NOMO-1 treated with dmso at 0.1 percent for 144 hours (cell line): ENCODE data around the gene PTGR1.
"Not testable (repeated sequence)": the region's sequence is repeated elsewhere in the genome, so short reads cannot be mapped to it uniquely, and the experiment has no call there.

Source experiments
- DNase-seq: peaks from one replicate; lab custom pipeline; 2025; ENCODE audit not compliant: unreplicated experiment; lab: John Stamatoyannopoulos, UW

Gene PTGR1

GRCh38 chr9:111613436-111614040 lies 14.1 kb upstream of the PTGR1 start:
- DNase-seq, result no peak

- no peak for DNase-seq
Measured at GRCh38 chr9:111610845-111611244, 11.4 kb upstream of the PTGR1 start.

GRCh38 chr9:111610149-111610548 lies 10.7 kb upstream of the PTGR1 start:
- DNase-seq, result no peak

- DNase-seq, result no peak
Measured at GRCh38 chr9:111605041-111605559, 5.7 kb upstream of the PTGR1 start.

- no peak for DNase-seq
Measured at GRCh38 chr9:111604054-111604615, 4.7 kb upstream of the PTGR1 start.

- DNase-seq, result no peak
Measured at GRCh38 chr9:111603041-111603440, 3.6 kb upstream of the PTGR1 start.

- no peak for DNase-seq
Measured at GRCh38 chr9:111601237-111602018, 2.0 kb upstream of the PTGR1 start.

- DNase-seq, result no peak
Measured at GRCh38 chr9:111599955-111600343, 502 bp upstream of the PTGR1 start.

- DNase-seq, result no peak
Measured at GRCh38 chr9:111598733-111599091, 735 bp downstream of the PTGR1 start.

GRCh38 chr9:111597852-111598732 lies 1.4 kb downstream of the PTGR1 start:
- peak; percentile 53 for DNase-seq

- DNase-seq, result no peak
Measured at GRCh38 chr9:111588846-111589245, 10.6 kb downstream of the PTGR1 start.

- DNase-seq, result no peak
Measured at GRCh38 chr9:111586378-111586777, 13.1 kb downstream of the PTGR1 start.

- DNase-seq, result no peak
Measured at GRCh38 chr9:111582888-111583287, 16.6 kb downstream of the PTGR1 start.

- no peak for DNase-seq
Measured at GRCh38 chr9:111572950-111573604, 26.4 kb downstream of the PTGR1 start.

GRCh38 chr9:111568127-111568526 lies 31.3 kb downstream of the PTGR1 start:
- DNase-seq, result not testable (repeated sequence)

- no peak for DNase-seq
Measured at GRCh38 chr9:111566234-111566633, 33.2 kb downstream of the PTGR1 start.

- DNase-seq, result no peak
Measured at GRCh38 chr9:111561165-111561719, 38.2 kb downstream of the PTGR1 start.

GRCh38 chr9:111559000-111559610 lies 40.3 kb downstream of the PTGR1 start:
- DNase-seq, result no peak

- not testable (repeated sequence) for DNase-seq
Measured at GRCh38 chr9:111555425-111555824, 44.0 kb downstream of the PTGR1 start.

- no peak for DNase-seq
Measured at GRCh38 chr9:111548623-111549022, 50.8 kb downstream of the PTGR1 start.
